Measurements from ENCODE around the gene GZMM.

Gene GZMM

GRCh38 chr19:512547-513365, 31.1 kb upstream of the GZMM start:
- no peak for DNase-seq

- no peak for DNase-seq
Observed at GRCh38 chr19:513368-514165, 30.3 kb upstream of the GZMM start.

- DNase-seq: no peak
Observed at GRCh38 chr19:514166-514663, 29.6 kb upstream of the GZMM start.

GRCh38 chr19:517721-518597, 25.9 kb upstream of the GZMM start:
- DNase-seq: no peak

- no peak for DNase-seq
Observed at GRCh38 chr19:518598-519231, 25.1 kb upstream of the GZMM start.

- DNase-seq: no peak
Observed at GRCh38 chr19:519449-519865, 24.4 kb upstream of the GZMM start.

- no peak for DNase-seq
Observed at GRCh38 chr19:522726-523125, 21.1 kb upstream of the GZMM start.

GRCh38 chr19:524062-524674, 19.7 kb upstream of the GZMM start:
- no peak for DNase-seq

GRCh38 chr19:525029-525428, 18.8 kb upstream of the GZMM start:
- DNase-seq: no peak

GRCh38 chr19:525857-526419, 17.9 kb upstream of the GZMM start:
- no peak for DNase-seq

- no peak for DNase-seq
Observed at GRCh38 chr19:530134-531008, 13.5 kb upstream of the GZMM start.

- DNase-seq: peak; percentile 53
Observed at GRCh38 chr19:531009-531752, 12.7 kb upstream of the GZMM start.

- no peak for DNase-seq
Observed at GRCh38 chr19:531753-532560, 11.9 kb upstream of the GZMM start, which contains the start of gene CDC34. CDC34 (plus strand) TSS chr19:531760; CDS start chr19:531932, 172 bp downstream.

GRCh38 chr19:532561-533363, 11.1 kb upstream of the GZMM start:
- peak; percentile 60 for DNase-seq

GRCh38 chr19:533364-534058, 10.3 kb upstream of the GZMM start:
- DNase-seq: no peak

GRCh38 chr19:534088-534487, 9.8 kb upstream of the GZMM start:
- no peak for DNase-seq

Measured in KG1 (cell line).